Measurements from ENCODE around the gene RFPL2. TPM values are rescaled to one million over a fixed set of nuclear protein-coding genes. Genes with fewer than 3 reads are reported as not detected.

The RFPL2 gene
- total RNA-seq, 1 experiment from 2014 or later = not detected

DNA sequence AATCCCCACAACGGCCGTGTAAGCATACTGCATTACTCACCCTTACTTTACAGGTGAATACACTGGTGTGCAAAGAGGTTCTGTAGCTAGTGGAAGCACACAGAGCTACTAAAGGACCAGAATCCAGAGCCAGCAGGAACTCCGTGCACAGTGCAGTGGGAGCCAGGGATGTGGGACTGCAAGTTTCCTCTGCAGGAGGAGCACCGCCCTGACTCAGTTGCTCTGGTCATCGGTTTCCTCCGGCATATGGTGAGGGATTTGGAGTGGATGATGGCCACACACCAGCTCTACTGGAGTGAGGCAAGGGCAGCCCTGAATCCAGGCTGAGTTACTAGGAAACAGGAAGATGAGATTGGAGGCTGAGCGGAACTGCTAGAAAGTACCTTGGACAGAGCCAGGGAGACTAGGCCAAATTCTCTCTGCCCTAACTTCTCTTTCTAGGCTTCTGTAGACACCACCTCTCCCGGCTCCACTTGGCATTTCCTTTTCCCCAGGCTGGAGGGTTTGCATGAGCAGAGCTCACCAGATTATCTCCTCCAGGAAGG is 27.6 kb downstream of the RFPL2 start:
- CTCF ChIA-PET = no interaction called here
- intact Hi-C loops (cut with micrococcal nuclease; ENCODE audit: unreplicated experiment) = no loop called here
- BruUV-seq (replicated peaks) = no TSS peak

DNA sequence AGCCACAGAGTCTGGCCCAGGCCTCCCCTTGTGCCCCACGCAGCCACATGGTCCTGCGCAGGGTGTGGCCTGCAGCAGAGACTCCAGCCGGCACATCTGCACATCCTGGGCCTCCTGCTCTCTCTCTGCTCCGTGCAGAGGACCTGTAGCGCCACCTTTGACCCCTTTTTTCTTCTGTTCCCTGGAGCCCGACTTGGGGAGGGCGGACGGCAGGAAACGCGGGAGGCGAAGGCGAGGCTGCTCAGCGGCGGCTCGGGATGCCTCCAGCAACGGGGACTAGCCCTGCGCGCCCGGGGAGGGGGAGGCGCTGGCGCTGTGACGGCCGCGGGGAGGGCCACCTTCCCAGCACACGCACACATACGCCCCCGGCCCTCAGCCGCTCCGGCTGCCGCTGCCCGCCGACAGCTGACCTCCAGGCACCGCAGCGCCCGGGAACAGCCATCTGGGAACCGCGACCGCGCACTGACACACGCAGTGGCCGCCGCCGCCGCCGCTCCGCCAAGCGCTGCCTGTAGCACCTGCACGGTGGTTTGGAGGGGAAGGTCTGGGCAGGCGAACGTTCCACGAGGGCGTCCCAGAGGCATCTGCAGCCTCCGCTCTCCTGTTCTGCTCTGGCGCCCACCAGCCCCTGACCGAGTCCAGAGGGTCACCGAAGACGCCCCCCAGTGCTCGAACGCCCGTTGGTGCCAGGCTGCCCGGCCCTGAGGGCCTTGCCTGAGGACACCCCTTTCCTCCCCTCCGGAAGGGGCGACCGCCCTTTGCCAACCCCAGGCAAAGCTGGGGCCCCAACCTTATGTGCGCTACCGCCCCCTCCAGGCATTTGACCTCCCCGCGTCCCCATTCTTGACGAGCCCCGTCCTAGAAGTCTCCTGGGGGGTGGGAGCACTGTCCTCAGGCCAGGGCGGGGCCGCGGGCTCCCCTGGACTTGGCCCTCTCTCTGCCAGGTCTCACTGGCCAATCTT is 28.9 kb downstream of the RFPL2 start:
- no peak for DNase-seq
- no peak overlapping the region for H2AFZ ChIP-seq
- H3K27me3 ChIP-seq (ENCODE audit: insufficient read depth, low read depth) = peaks cover 75% of the 10 kb centered on the region
- no peak for TF ChIP-seq EZH2 (IDR thresholded peaks at IDR 0.05; ENCODE audit: low read depth)
- TF ChIP-seq, protein P1, sequence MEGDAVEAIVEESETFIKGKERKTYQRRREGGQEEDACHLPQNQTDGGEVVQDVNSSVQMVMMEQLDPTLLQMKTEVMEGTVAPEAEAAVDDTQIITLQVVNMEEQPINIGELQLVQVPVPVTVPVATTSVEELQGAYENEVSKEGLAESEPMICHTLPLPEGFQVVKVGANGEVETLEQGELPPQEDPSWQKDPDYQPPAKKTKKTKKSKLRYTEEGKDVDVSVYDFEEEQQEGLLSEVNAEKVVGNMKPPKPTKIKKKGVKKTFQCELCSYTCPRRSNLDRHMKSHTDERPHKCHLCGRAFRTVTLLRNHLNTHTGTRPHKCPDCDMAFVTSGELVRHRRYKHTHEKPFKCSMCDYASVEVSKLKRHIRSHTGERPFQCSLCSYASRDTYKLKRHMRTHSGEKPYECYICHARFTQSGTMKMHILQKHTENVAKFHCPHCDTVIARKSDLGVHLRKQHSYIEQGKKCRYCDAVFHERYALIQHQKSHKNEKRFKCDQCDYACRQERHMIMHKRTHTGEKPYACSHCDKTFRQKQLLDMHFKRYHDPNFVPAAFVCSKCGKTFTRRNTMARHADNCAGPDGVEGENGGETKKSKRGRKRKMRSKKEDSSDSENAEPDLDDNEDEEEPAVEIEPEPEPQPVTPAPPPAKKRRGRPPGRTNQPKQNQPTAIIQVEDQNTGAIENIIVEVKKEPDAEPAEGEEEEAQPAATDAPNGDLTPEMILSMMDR (conservative IDR thresholded peaks at IDR 0.05) = no peak
- H3K9me2 ChIP-seq (ENCODE audit: insufficient read depth) = no peaks in the 10 kb centered on the region
- H3K4me1 ChIP-seq (replicated peaks; ENCODE audit: insufficient read depth) = no peaks in the 10 kb centered on the region
- H4K20me1 ChIP-seq (ENCODE audit: insufficient read depth) = no peaks in the 10 kb centered on the region; the same call in 1 of the 2 replicates
- ChIA-PET POLR2A (ENCODE audit: unreplicated experiment) (no interaction called here), CTCF (no interaction called here)
- intact Hi-C loops (cut with micrococcal nuclease; ENCODE audit: unreplicated experiment) = no loop called here
- no peaks in the 10 kb centered on the region for H3K36me3 ChIP-seq (ENCODE audit: low read depth)
- no peak overlapping the region for H3K4me3 ChIP-seq
- no peaks in the 10 kb centered on the region for H3F3A ChIP-seq (ENCODE audit: insufficient read depth, low read depth)
- BruUV-seq (replicated peaks) = no TSS peak
- no peaks in the 10 kb centered on the region for H3K79me2 ChIP-seq (ENCODE audit: low read depth)
- no peaks in the 10 kb centered on the region for H3K9me3 ChIP-seq (ENCODE audit: insufficient read depth, low read depth)
- no peak overlapping the region for H3K27ac ChIP-seq
- no peak overlapping the region for H3K4me2 ChIP-seq

More for the DNA sequence above, 27.6 kb downstream of the RFPL2 start:
- no peak for DNase-seq
- no peak overlapping the region for H3K4me2 ChIP-seq
- H2AFZ ChIP-seq = no peak overlapping the region
- H3K4me1 ChIP-seq (replicated peaks; ENCODE audit: insufficient read depth) = no peaks in the 10 kb centered on the region
- no peaks in the 10 kb centered on the region for H3K36me3 ChIP-seq (ENCODE audit: low read depth)
- TF ChIP-seq, protein P1 (conservative IDR thresholded peaks at IDR 0.05) = no peak
- no peak for TF ChIP-seq EZH2 (IDR thresholded peaks at IDR 0.05; ENCODE audit: low read depth)
- peaks cover 76% of the 10 kb centered on the region for H3K27me3 ChIP-seq (ENCODE audit: insufficient read depth, low read depth)
- H3K27ac ChIP-seq = no peak overlapping the region
- no peak overlapping the region for H3K4me3 ChIP-seq
- H3K9me3 ChIP-seq (ENCODE audit: insufficient read depth, low read depth) = no peaks in the 10 kb centered on the region
- H3K9me2 ChIP-seq (ENCODE audit: insufficient read depth) = no peaks in the 10 kb centered on the region
- no peaks in the 10 kb centered on the region; the same call in 1 of the 2 replicates for H4K20me1 ChIP-seq (ENCODE audit: insufficient read depth)
- H3F3A ChIP-seq (ENCODE audit: insufficient read depth, low read depth) = no peaks in the 10 kb centered on the region
- POLR2A ChIA-PET (ENCODE audit: unreplicated experiment) = no interaction called here
- no peaks in the 10 kb centered on the region for H3K79me2 ChIP-seq (ENCODE audit: low read depth)

DNA sequence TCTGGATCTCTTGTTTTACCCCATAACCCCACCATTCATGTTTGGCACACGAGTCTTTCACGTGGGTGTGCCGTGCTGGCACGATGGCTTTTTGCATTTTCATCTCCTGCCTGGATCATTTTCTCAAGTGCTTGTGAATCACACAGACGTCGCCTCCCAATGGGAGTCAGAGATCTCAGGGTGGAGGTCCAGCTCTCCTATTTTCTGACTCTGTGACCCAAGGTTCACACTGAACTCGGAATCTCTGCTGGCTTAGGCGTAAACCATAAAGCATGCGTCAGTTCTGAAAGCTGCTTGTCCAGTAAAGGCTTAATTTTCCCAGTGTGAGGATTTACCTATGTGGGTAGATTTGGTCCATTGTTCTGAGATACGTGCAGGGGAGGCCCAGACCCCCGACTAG is 29.8 kb downstream of the RFPL2 start:
- no TSS peak for BruUV-seq (replicated peaks)
- H3F3A ChIP-seq (ENCODE audit: insufficient read depth, low read depth) = no peaks in the 10 kb centered on the region
- ChIA-PET CTCF (no interaction called here), POLR2A (ENCODE audit: unreplicated experiment) (no interaction called here)
- TF ChIP-seq, protein P1 (conservative IDR thresholded peaks at IDR 0.05) = no peak
- no peak for TF ChIP-seq EZH2 (IDR thresholded peaks at IDR 0.05; ENCODE audit: low read depth)
- no peak for DNase-seq
- no peak overlapping the region for H3K27ac ChIP-seq
- no peak overlapping the region for H2AFZ ChIP-seq
- peaks cover 75% of the 10 kb centered on the region for H3K27me3 ChIP-seq (ENCODE audit: insufficient read depth, low read depth)
- H3K9me3 ChIP-seq (ENCODE audit: insufficient read depth, low read depth) = no peaks in the 10 kb centered on the region
- H3K4me2 ChIP-seq = no peak overlapping the region
- H3K4me1 ChIP-seq (replicated peaks; ENCODE audit: insufficient read depth) = no peaks in the 10 kb centered on the region
- no peaks in the 10 kb centered on the region for H3K9me2 ChIP-seq (ENCODE audit: insufficient read depth)
- H3K4me3 ChIP-seq = no peak overlapping the region
- no peaks in the 10 kb centered on the region for H3K79me2 ChIP-seq (ENCODE audit: low read depth)
- H4K20me1 ChIP-seq (ENCODE audit: insufficient read depth) = no peaks in the 10 kb centered on the region; the same call in 1 of the 2 replicates
- H3K36me3 ChIP-seq (ENCODE audit: low read depth) = no peaks in the 10 kb centered on the region
- intact Hi-C loops (cut with micrococcal nuclease; ENCODE audit: unreplicated experiment) = no loop called here

Data from PC-9 (cell line).